HepG2 (cell line): ENCODE results near the gene GUCY1A2.

ENCODE experiments used
- ATF7 ChIP-seq, 2 experiments: fragments of 450-650 bp in 1 of 2; sonication (generic) in 1 of 2; formaldehyde crosslinking in 1 of 2; IDR thresholded peaks; 2 replicates each; pipeline versions ENCODE4 v1.4.0 to v1.6.1; 2016 to 2020; ENCODE audit warnings: antibody characterized with exemption in 1 of 2, mild to moderate bottlenecking in 1 of 2, missing genetic modification reagents in 1 of 2
- CHD2 ChIP-seq: IDR thresholded peaks from 2 replicates; pipeline ENCODE4 v1.6.1; 2011; ENCODE audit warnings: low read depth, low read length, improper control_type of control experiment
- CTCF ChIP-seq: sonication (generic); formaldehyde crosslinking; IDR thresholded peaks from 2 replicates; pipeline ENCODE4 v1.5.0; 2020; ENCODE audit warnings: mild to moderate bottlenecking, missing genetic modification reagents, moderate library complexity
- DR1 ChIP-seq: sonication (generic); formaldehyde crosslinking; IDR thresholded peaks from 2 replicates; pipeline ENCODE4 v1.8.0; 2021; ENCODE audit warnings: mild to moderate bottlenecking, missing genetic modification reagents, inconsistent platforms
- KLF16 ChIP-seq, 2 experiments: sonication (generic) in 1 of 2; formaldehyde crosslinking in 1 of 2; IDR thresholded peaks; 2 replicates each; pipeline versions ENCODE4 v1.6.1 to v1.8.0; 2016 to 2023; ENCODE audit warnings: missing genetic modification reagents in 2 of 2, missing compliant biosample characterization in 1 of 2
- MAFK ChIP-seq, 2 experiments: IDR thresholded peaks in 1 of 2; conservative IDR thresholded peaks in 1 of 2; 2 replicates each; pipeline ENCODE4 v1.6.1; 2011; ENCODE audit warnings: improper control_type of control experiment in 2 of 2, low read length in 2 of 2
- MEIS2 ChIP-seq: sonication (generic); formaldehyde crosslinking; IDR thresholded peaks from 2 replicates; pipeline ENCODE4 v1.9.0; 2021; ENCODE audit warnings: mild to moderate bottlenecking, missing genetic modification reagents
- NFE2L1 ChIP-seq: sonication (generic); formaldehyde crosslinking; IDR thresholded peaks from 2 replicates; pipeline ENCODE4 v1.4.0; 2020; ENCODE audit warnings: missing genetic modification reagents, mild to moderate bottlenecking, borderline replicate concordance
- POLR2A ChIP-seq, 2 experiments: IDR thresholded peaks; 2 replicates each; pipeline ENCODE4 v1.6.1; 2011; ENCODE audit warnings: low read depth in 2 of 2, low read length in 2 of 2, mild to moderate bottlenecking in 1 of 2, moderate library complexity in 1 of 2; ENCODE audit not compliant: insufficient read depth in 1 of 2
- SNAPC5 ChIP-seq: sonication (generic); formaldehyde crosslinking; IDR thresholded peaks from 2 replicates; pipeline ENCODE4 v1.8.1; 2023; ENCODE audit warnings: mild to moderate bottlenecking, missing genetic modification reagents, borderline replicate concordance
- ZBTB44 ChIP-seq: sonication (generic); formaldehyde crosslinking; IDR thresholded peaks from 2 replicates; pipeline ENCODE4 v1.4.0; 2020; ENCODE audit warnings: missing genetic modification reagents
- ZFP36L2 ChIP-seq: sonication (generic); formaldehyde crosslinking; IDR thresholded peaks from 2 replicates; pipeline ENCODE4 v1.4.0; 2020; ENCODE audit warnings: missing genetic modification reagents
- ZNF24 ChIP-seq: fragments of 450-650 bp; IDR thresholded peaks from 2 replicates; pipeline ENCODE4 v1.6.1; 2017; ENCODE audit warnings: antibody characterized with exemption, mild to moderate bottlenecking

GRCh38 chr11:107054391-107054790 is 36.1 kb upstream of the GUCY1A2 start:
- TF ChIP-seq NFE2L1 (CRISPR knock-in tag) (no peak), ZFP36L2 (CRISPR knock-in tag) (no peak), DR1 (CRISPR knock-in tag) (no peak), ZNF24 (no peak), ATF7 (IDR thresholded peaks at IDR 0.05) (no peak), ATF7 (CRISPR knock-in tag; IDR thresholded peaks at IDR 0.05) (no peak), CTCF (CRISPR knock-in tag) (no peak), MEIS2 (CRISPR knock-in tag) (no peak), ZBTB44 (no peak), KLF16 (CRISPR knock-in tag; IDR thresholded peaks at IDR 0.05) (no peak), MAFK (conservative IDR thresholded peaks at IDR 0.05 in 1 of 2, IDR thresholded peaks at IDR 0.05 in 1 of 2; ENCODE audit: low read length in 2 of 2) (no peak), POLR2A (IDR thresholded peaks at IDR 0.05; ENCODE audit: insufficient read depth in 1 of 2, low read depth in 2 of 2, low read length in 2 of 2) (no peak), SNAPC5 (CRISPR knock-in tag) (no peak), CHD2 (no peak)
